IMR-90 (cell line): ENCODE results near the gene FJX1.

ENCODE experiments used
- CEBPB ChIP-seq: IDR thresholded peaks from 2 replicates; pipeline ENCODE4 v1.6.1; 2012; ENCODE audit warnings: low read depth, low read length, improper control_type of control experiment
- CHD1 ChIP-seq: IDR thresholded peaks from 2 replicates; pipeline ENCODE4 v1.6.1; 2012; ENCODE audit warnings: low read depth, low read length, improper control_type of control experiment
- MAZ ChIP-seq: IDR thresholded peaks from 2 replicates; pipeline ENCODE4 v1.6.1; 2012; ENCODE audit warnings: low read depth, mild to moderate bottlenecking, low read length, improper control_type of control experiment, moderate library complexity, borderline replicate concordance
- MXI1 ChIP-seq: IDR thresholded peaks from 2 replicates; pipeline ENCODE4 v1.6.1; 2012; ENCODE audit warnings: low read depth, mild to moderate bottlenecking, low read length, moderate library complexity, borderline replicate concordance
- NFE2L2 ChIP-seq: fragments of 150-350 bp; IDR thresholded peaks from 2 replicates; pipeline ENCODE4 v1.6.1; 2016; ENCODE audit warnings: low read depth, mild to moderate bottlenecking, low read length
- POLR2A ChIP-seq: IDR thresholded peaks from 2 replicates; pipeline ENCODE4 v1.6.1; 2012; ENCODE audit warnings: mild to moderate bottlenecking, low read depth, low read length
- RAD21 ChIP-seq: IDR thresholded peaks from 2 replicates; pipeline ENCODE4 v1.6.1; 2012; ENCODE audit warnings: low read length, improper control_type of control experiment
- RFX5 ChIP-seq: IDR thresholded peaks from 2 replicates; pipeline ENCODE4 v1.8.0; 2012; ENCODE audit warnings: low read depth, mild to moderate bottlenecking, low read length, moderate library complexity
- SMC3 ChIP-seq: fragments of 150-350 bp; IDR thresholded peaks from 2 replicates; pipeline ENCODE4 v1.6.1; 2016; ENCODE audit warnings: low read depth, mild to moderate bottlenecking, antibody characterized with exemption, low read length, moderate library complexity
- TF ChIP-seq, protein P1 (sequence below): conservative IDR thresholded peaks from 2 replicates; pipeline ENCODE4 v1.5.1; 2012; ENCODE audit warnings: mild to moderate bottlenecking, low read depth, low read length, improper control_type of control experiment
- TF ChIP-seq, protein P2 (sequence below): fragments of 150-350 bp; IDR thresholded peaks from 2 replicates; pipeline ENCODE4 v1.6.1; 2016; ENCODE audit warnings: low read depth, mild to moderate bottlenecking, low read length, moderate library complexity, borderline replicate concordance

GRCh38 chr11:35580397-35580781 lies 37.9 kb upstream of the FJX1 start:
- TF ChIP-seq, protein P1, sequence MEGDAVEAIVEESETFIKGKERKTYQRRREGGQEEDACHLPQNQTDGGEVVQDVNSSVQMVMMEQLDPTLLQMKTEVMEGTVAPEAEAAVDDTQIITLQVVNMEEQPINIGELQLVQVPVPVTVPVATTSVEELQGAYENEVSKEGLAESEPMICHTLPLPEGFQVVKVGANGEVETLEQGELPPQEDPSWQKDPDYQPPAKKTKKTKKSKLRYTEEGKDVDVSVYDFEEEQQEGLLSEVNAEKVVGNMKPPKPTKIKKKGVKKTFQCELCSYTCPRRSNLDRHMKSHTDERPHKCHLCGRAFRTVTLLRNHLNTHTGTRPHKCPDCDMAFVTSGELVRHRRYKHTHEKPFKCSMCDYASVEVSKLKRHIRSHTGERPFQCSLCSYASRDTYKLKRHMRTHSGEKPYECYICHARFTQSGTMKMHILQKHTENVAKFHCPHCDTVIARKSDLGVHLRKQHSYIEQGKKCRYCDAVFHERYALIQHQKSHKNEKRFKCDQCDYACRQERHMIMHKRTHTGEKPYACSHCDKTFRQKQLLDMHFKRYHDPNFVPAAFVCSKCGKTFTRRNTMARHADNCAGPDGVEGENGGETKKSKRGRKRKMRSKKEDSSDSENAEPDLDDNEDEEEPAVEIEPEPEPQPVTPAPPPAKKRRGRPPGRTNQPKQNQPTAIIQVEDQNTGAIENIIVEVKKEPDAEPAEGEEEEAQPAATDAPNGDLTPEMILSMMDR = no peak
- TF ChIP-seq RAD21 (no peak), SMC3 (no peak), POLR2A (no peak), CEBPB (no peak), MXI1 (no peak), RFX5 (no peak), CHD1 (no peak), MAZ (no peak), NFE2L2 (no peak)
- TF ChIP-seq, protein P2, sequence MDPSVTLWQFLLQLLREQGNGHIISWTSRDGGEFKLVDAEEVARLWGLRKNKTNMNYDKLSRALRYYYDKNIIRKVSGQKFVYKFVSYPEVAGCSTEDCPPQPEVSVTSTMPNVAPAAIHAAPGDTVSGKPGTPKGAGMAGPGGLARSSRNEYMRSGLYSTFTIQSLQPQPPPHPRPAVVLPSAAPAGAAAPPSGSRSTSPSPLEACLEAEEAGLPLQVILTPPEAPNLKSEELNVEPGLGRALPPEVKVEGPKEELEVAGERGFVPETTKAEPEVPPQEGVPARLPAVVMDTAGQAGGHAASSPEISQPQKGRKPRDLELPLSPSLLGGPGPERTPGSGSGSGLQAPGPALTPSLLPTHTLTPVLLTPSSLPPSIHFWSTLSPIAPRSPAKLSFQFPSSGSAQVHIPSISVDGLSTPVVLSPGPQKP = no peak
